Measurements from ENCODE around the gene BBS12.

GRCh38 chr4:122722256-122722655, 10.2 kb upstream of the BBS12 start:
- TF ChIP-seq CTCF (IDR thresholded peaks at IDR 0.05), result no peak
- TF ChIP-seq POLR2A (IDR thresholded peaks at IDR 0.05), result no peak
